HG03095 (cell line): ENCODE measurements around the gene ASRGL1.

Experiments used
- ATAC-seq: cut with Tn5 transposase; IDR thresholded peaks from one replicate; pipeline ENCODE4 v1.9.1; 2021; ENCODE audit warnings: moderate library complexity; ENCODE audit not compliant: unreplicated experiment

ASRGL1 gene

GRCh38 chr11:62439785-62440602 is 102.7 kb downstream of the ASRGL1 start:
- no peak for ATAC-seq
